DND-41 (cell line): ENCODE measurements around the gene FAM222A.

ENCODE experiments used
- CTCF ChIP-seq: IDR thresholded peaks from 2 replicates; pipeline ENCODE4 v1.5.1; 2012; ENCODE audit warnings: borderline replicate concordance, low read length, moderate library complexity, mild to moderate bottlenecking; ENCODE audit not compliant: poor library complexity, severe bottlenecking; ENCODE audit errors: extremely low read depth
- EZH2 ChIP-seq: IDR thresholded peaks from 3 replicates; pipeline ENCODE4 v1.6.1; 2012; ENCODE audit warnings: borderline replicate concordance, low read depth, mild to moderate bottlenecking, moderate library complexity, low read length, inconsistent platforms; ENCODE audit not compliant: severe bottlenecking

GRCh38 chr12:109816870-109817269 lies 103.2 kb downstream of the FAM222A start:
- TF ChIP-seq CTCF (no peak), EZH2 (no peak)
